Measurements from ENCODE around the gene TFF2. TPM values are rescaled to one million over a fixed set of nuclear protein-coding genes. Genes with fewer than 3 reads are reported as not detected.

TFF2 gene
- total RNA-seq, 3 donors from 2014 or later (not counting 1 experiment from before 2014, with no cell fraction given): not detected

GRCh38 chr21:42305707-42306147, 45.1 kb downstream of the TFF2 start:
- Histone ChIP-seq H3K9me3 (ENCODE audit: control insufficient read depth, insufficient read depth, low read length) (no peaks in the 10 kb centered on the region), H3K27me3 (ENCODE audit: control insufficient read depth, insufficient read depth, low read length) (peaks cover 4% of the 10 kb centered on the region), H3K27ac (ENCODE audit: low read length) (no peak overlapping the region), H3K36me3 (ENCODE audit: control insufficient read depth, insufficient read depth, low read length) (no peaks in the 10 kb centered on the region), H3K4me3 (ENCODE audit: low read length) (no peak overlapping the region), H3K4me1 (ENCODE audit: control insufficient read depth, insufficient read depth, low read length) (peaks cover 13% of the 10 kb centered on the region)
- TF ChIP-seq CTCF (IDR thresholded peaks at IDR 0.05): no peak
- Mint-ChIP-seq H3K36me3 (no peaks in the 10 kb centered on the region), H3K4me3 (no peak overlapping the region), H3K4me1 (no peaks in the 10 kb centered on the region), H3K27me3 (ENCODE audit: low read depth in 2 of 2) (peaks cover 18 to 27% of the 10 kb centered on the region in 2 donors), H3K27ac (no peak overlapping the region), H3K9me3 (no peaks in the 10 kb centered on the region)
- intact Hi-C loops (cut with micrococcal nuclease): no loop called here
- 95% methylated on average over 33 of the region's 33 CpGs for WGBS (ENCODE audit: insufficient coverage)
- DNase-seq (no peak), ATAC-seq (no peak)

GRCh38 chr21:42304556-42305454, 46.0 kb downstream of the TFF2 start:
- Histone ChIP-seq H3K27ac (ENCODE audit: low read length) (no peak overlapping the region), H3K4me1 (ENCODE audit: control insufficient read depth, insufficient read depth, low read length) (peaks cover 11% of the 10 kb centered on the region), H3K9me3 (ENCODE audit: control insufficient read depth, insufficient read depth, low read length) (no peaks in the 10 kb centered on the region), H3K4me3 (ENCODE audit: low read length) (no peak overlapping the region), H3K27me3 (ENCODE audit: control insufficient read depth, insufficient read depth, low read length) (peaks cover 4% of the 10 kb centered on the region), H3K36me3 (ENCODE audit: control insufficient read depth, insufficient read depth, low read length) (no peaks in the 10 kb centered on the region)
- 87% methylated on average over 21 of the region's 22 CpGs for WGBS (ENCODE audit: insufficient coverage)
- H3K9me3 Mint-ChIP-seq: no peaks in the 10 kb centered on the region
- no peaks in the 10 kb centered on the region for H3K36me3 Mint-ChIP-seq
- H3K27me3 Mint-ChIP-seq (ENCODE audit: low read depth in 2 of 2): peaks cover 14 to 27% of the 10 kb centered on the region in 2 donors
- H3K27ac Mint-ChIP-seq: no peak overlapping the region
- ATAC-seq (no peak), DNase-seq (no peak)
- no peaks in the 10 kb centered on the region for H3K4me1 Mint-ChIP-seq
- H3K4me3 Mint-ChIP-seq: no peak overlapping the region
- TF ChIP-seq CTCF (IDR thresholded peaks at IDR 0.05): no peak
- intact Hi-C loops (cut with micrococcal nuclease): no loop called here

GRCh38 chr21:42303443-42303842, 47.4 kb downstream of the TFF2 start:
- intact Hi-C loops (cut with micrococcal nuclease): no loop called here
- H3K36me3 ChIP-seq (ENCODE audit: control insufficient read depth, insufficient read depth, low read length): no peaks in the 10 kb centered on the region
- H3K4me3 ChIP-seq (ENCODE audit: low read length): no peak overlapping the region
- ATAC-seq (no peak), DNase-seq (no peak)
- H3K36me3 Mint-ChIP-seq: no peaks in the 10 kb centered on the region
- no peaks in the 10 kb centered on the region for H3K4me1 Mint-ChIP-seq
- H3K27me3 ChIP-seq (ENCODE audit: control insufficient read depth, insufficient read depth, low read length): no peaks in the 10 kb centered on the region
- H3K9me3 Mint-ChIP-seq: no peaks in the 10 kb centered on the region
- no peak overlapping the region for H3K27ac Mint-ChIP-seq
- no peak overlapping the region for H3K27ac ChIP-seq (ENCODE audit: low read length)
- no peak for TF ChIP-seq CTCF (IDR thresholded peaks at IDR 0.05)
- WGBS (ENCODE audit: insufficient coverage): 82% methylated on average over 2 of the region's 3 CpGs
- H3K27me3 Mint-ChIP-seq (ENCODE audit: low read depth in 2 of 2): peaks cover 11 to 27% of the 10 kb centered on the region in 2 donors
- H3K4me1 ChIP-seq (ENCODE audit: control insufficient read depth, insufficient read depth, low read length): peaks cover 9% of the 10 kb centered on the region
- no peaks in the 10 kb centered on the region for H3K9me3 ChIP-seq (ENCODE audit: control insufficient read depth, insufficient read depth, low read length)
- no peak overlapping the region for H3K4me3 Mint-ChIP-seq

All from natural killer cell (primary cell).